PC-3 (cell line): ENCODE data around the gene CAMTA1. TPM values are rescaled to one million over a fixed set of nuclear protein-coding genes. Genes with fewer than 3 reads are reported as not detected.
A peak's percentile ranks its signal among the peaks of the same experiment; 100 is the strongest.

Experiments
- ATAC-seq: fragments of 200-7000 bp; cut with Tn5 transposase; 2 replicates; pipeline ENCODE4 v1.9.1; 2020; ENCODE audit warnings: mild to moderate bottlenecking, moderate library complexity
- BruUV-seq: library from RNA; stranded (reverse); fragments of 400-500 nt; replicated peaks from 2 replicates; lab custom pipeline; 2021; lab: Mats Ljungman, UMichigan
- CTCF ChIA-PET: fragments of 300-600 bp; sonication (Branson Sonifier 250); formaldehyde crosslinking; loops from one replicate; lab custom pipeline; 2022; ENCODE audit warnings: antibody characterized with exemption; lab: Charles Lee
- POLR2A ChIA-PET: fragments of 300-600 bp; sonication (Branson Sonifier 250); formaldehyde crosslinking; loops from one replicate; lab custom pipeline; 2022; ENCODE audit warnings: antibody characterized with exemption; ENCODE audit not compliant: unreplicated experiment; lab: Charles Lee
- DNase-seq: peaks from one replicate; pipeline ENCODE4 v3.0.0-alpha.2; 2015
- H2AFZ ChIP-seq: fragments of 300-600 bp; sonication (generic); 2 replicates; pipeline ENCODE4 v1.6.0; 2016; ENCODE audit warnings: antibody characterized with exemption, low read length
- H3F3A ChIP-seq: fragments of 300-600 bp; sonication (generic); one replicate; pipeline ENCODE4 v1.6.0; 2017; ENCODE audit warnings: antibody characterized with exemption, low read length, control low read depth, mild to moderate bottlenecking; ENCODE audit not compliant: unreplicated experiment
- H3K27ac ChIP-seq: fragments of 300-600 bp; sonication (generic); 2 replicates; pipeline ENCODE4 v1.5.1; 2016; ENCODE audit warnings: mild to moderate bottlenecking, low read length
- H3K27me3 ChIP-seq: fragments of 300-600 bp; sonication (generic); 2 replicates; pipeline ENCODE4 v1.6.1; 2016; ENCODE audit warnings: low read length, mixed read lengths
- H3K36me3 ChIP-seq: fragments of 300-600 bp; sonication (generic); 2 replicates; pipeline ENCODE4 v1.6.1; 2016; ENCODE audit warnings: low read depth, mixed run types, low read length, mixed read lengths
- H3K4me1 ChIP-seq: fragments of 300-600 bp; sonication (generic); 2 replicates; pipeline ENCODE4 v1.5.1; 2016; ENCODE audit warnings: low read length; ENCODE audit not compliant: insufficient read depth
- H3K4me2 ChIP-seq: fragments of 300-600 bp; sonication (generic); 2 replicates; pipeline ENCODE4 v1.6.0; 2016; ENCODE audit warnings: low read length
- H3K4me3 ChIP-seq: fragments of 300-600 bp; sonication (generic); 2 replicates; pipeline ENCODE4 v1.5.1; 2016; ENCODE audit warnings: mild to moderate bottlenecking, low read length, mixed read lengths
- H3K79me2 ChIP-seq: fragments of 300-600 bp; sonication (generic); 2 replicates; pipeline ENCODE4 v1.6.1; 2017; ENCODE audit warnings: low read length, mixed read lengths
- H3K9ac ChIP-seq: fragments of 300-600 bp; sonication (generic); 2 replicates; pipeline ENCODE4 v1.6.0; 2016; ENCODE audit warnings: mild to moderate bottlenecking, low read length
- H3K9me2 ChIP-seq: fragments of 300-600 bp; sonication (generic); replicated peaks from 2 replicates; pipeline ENCODE4 v1.6.1; 2016; ENCODE audit warnings: mixed run types, low read length, mixed read lengths
- H3K9me3 ChIP-seq: fragments of 300-600 bp; sonication (generic); 2 replicates; pipeline ENCODE4 v1.6.1; 2016; ENCODE audit warnings: low read length, mixed read lengths
- H4K20me1 ChIP-seq: fragments of 300-600 bp; sonication (generic); 2 replicates; pipeline ENCODE4 v1.6.1; 2016; ENCODE audit warnings: low read length, mixed read lengths
- EZH2 ChIP-seq: fragments of 300-600 bp; sonication (generic); IDR thresholded peaks from one replicate; pipeline ENCODE4 v1.6.1; 2017; ENCODE audit warnings: antibody characterized with exemption, mild to moderate bottlenecking, low read length; ENCODE audit not compliant: unreplicated experiment
- EZH2phosphoT487 ChIP-seq: fragments of 300-600 bp; sonication (generic); IDR thresholded peaks from 2 replicates; pipeline ENCODE4 v1.6.1; 2018; ENCODE audit warnings: mild to moderate bottlenecking, antibody characterized with exemption, low read length, borderline replicate concordance
- intact Hi-C: fragments of 100-400 bp; cut with micrococcal nuclease; formaldehyde crosslinking; loops from 2 replicates; pipeline ENCODE4 v1.9.0; 2023
- total RNA-seq: library from RNA; depleted of rRNA; stranded (reverse); fragments of >200 nt; gene quantifications from 2 replicates; pipeline ENCODE4 v1.2.3, GENCODE V29; 2014
- TF ChIP-seq, protein P1 (sequence below): fragments of 300-600 bp; sonication (generic); conservative IDR thresholded peaks from 2 replicates; pipeline ENCODE4 v1.5.1; 2017; ENCODE audit warnings: antibody characterized with exemption, low read depth, mild to moderate bottlenecking, low read length

CAMTA1 gene
- total RNA-seq, 1 experiment from 2014 or later: 40.8 TPM

DNA sequence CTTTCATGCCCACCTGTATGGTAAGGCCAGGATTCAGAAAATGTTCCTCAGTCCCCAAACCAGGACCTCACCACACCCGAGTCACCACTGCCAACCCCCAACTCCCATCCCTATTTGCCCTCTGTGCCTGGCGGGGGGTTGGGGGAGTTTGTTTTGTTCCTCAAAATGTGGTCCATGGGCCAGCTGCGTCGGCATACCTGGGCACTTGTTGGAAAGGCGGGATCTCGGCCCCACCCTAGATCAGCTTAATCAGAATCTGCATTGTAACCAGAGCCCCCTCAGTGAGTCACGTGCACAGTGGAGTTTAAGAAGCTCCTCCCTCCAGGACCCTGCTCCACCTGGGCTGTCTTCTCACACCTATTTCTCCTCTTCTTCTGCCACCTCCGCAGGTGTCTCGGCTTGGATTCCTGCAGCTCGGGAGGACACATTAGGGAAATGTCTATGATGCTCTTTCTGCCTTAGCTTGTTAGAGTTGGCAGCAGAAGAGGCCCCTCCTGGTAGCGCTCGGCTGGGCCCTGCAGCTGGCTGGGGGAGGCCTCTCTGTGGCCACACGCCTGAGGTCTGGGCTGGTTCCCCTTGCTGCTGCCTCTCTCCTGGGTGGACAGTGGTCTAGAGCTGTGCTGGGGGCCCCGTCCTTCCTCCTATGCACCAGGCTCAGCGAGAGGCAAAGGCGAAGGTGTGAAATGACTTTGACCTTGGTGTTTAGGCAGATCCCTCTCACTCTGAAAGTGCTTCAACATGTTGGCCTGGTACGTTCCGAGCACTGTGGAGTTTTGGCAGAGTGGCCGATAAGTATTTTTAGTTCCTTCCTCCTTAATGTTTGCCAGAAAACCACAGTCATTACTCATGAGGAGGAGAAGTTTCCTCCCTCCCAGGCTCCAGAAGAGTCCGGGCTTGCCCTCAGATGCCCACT is 41.8 kb upstream of the CAMTA1 start:
- TF ChIP-seq EZH2phosphoT487 (no peak), EZH2 (no peak)
- TF ChIP-seq, protein P1, sequence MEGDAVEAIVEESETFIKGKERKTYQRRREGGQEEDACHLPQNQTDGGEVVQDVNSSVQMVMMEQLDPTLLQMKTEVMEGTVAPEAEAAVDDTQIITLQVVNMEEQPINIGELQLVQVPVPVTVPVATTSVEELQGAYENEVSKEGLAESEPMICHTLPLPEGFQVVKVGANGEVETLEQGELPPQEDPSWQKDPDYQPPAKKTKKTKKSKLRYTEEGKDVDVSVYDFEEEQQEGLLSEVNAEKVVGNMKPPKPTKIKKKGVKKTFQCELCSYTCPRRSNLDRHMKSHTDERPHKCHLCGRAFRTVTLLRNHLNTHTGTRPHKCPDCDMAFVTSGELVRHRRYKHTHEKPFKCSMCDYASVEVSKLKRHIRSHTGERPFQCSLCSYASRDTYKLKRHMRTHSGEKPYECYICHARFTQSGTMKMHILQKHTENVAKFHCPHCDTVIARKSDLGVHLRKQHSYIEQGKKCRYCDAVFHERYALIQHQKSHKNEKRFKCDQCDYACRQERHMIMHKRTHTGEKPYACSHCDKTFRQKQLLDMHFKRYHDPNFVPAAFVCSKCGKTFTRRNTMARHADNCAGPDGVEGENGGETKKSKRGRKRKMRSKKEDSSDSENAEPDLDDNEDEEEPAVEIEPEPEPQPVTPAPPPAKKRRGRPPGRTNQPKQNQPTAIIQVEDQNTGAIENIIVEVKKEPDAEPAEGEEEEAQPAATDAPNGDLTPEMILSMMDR: no peak
- Histone ChIP-seq H3K9me2 (no peaks in the 10 kb centered on the region), H3K4me3 (no peak overlapping the region), H4K20me1 (no peaks in the 10 kb centered on the region), H3F3A (no peaks in the 10 kb centered on the region), H3K36me3 (no peaks in the 10 kb centered on the region), H3K27me3 (peaks cover 21% of the 10 kb centered on the region), H3K9me3 (no peaks in the 10 kb centered on the region), H3K9ac (no peak overlapping the region), H3K27ac (peak overlapping the region; percentile 53), H3K79me2 (no peaks in the 10 kb centered on the region), H2AFZ (peak overlapping the region; percentile 71), H3K4me2 (peak overlapping the region; percentile 64), H3K4me1 (peaks cover 13% of the 10 kb centered on the region)
- intact Hi-C loops: no loop called here
- ChIA-PET POLR2A (interaction anchor here (0.6 kb wide), 1 partner anchor 41 kb away, joined by 3 read pairs; no protein-coding TSS in a partner anchor), CTCF (no interaction called here)
- DNase-seq (peak; percentile 90), ATAC-seq (peak; percentile 99)
- no TSS peak for BruUV-seq

- no TSS peak for BruUV-seq
- ChIA-PET POLR2A (no interaction called here), CTCF (no interaction called here)
- no peak overlapping the region for H3K27ac ChIP-seq
- TF ChIP-seq, protein P1: no peak
- TF ChIP-seq EZH2phosphoT487 (no peak), EZH2 (no peak)
- no peak overlapping the region for H3K4me3 ChIP-seq
- H3K27me3 ChIP-seq: peaks cover 38% of the 10 kb centered on the region
- intact Hi-C loops: no loop called here
- no peaks in the 10 kb centered on the region for H4K20me1 ChIP-seq
- H3K36me3 ChIP-seq: no peaks in the 10 kb centered on the region
- no peaks in the 10 kb centered on the region for H3K79me2 ChIP-seq
- H3F3A ChIP-seq: no peaks in the 10 kb centered on the region
- no peak overlapping the region for H2AFZ ChIP-seq
- H3K9ac ChIP-seq: no peak overlapping the region
- ATAC-seq: no peak
- no peak overlapping the region for H3K4me2 ChIP-seq
- no peaks in the 10 kb centered on the region for H3K9me3 ChIP-seq
- DNase-seq: no peak
- no peaks in the 10 kb centered on the region for H3K9me2 ChIP-seq
- H3K4me1 ChIP-seq: peaks cover 13% of the 10 kb centered on the region
Measured at GRCh38 chr1:6745073-6745472, 40.2 kb upstream of the CAMTA1 start.

GRCh38 chr1:6747674-6748073 is 37.6 kb upstream of the CAMTA1 start:
- Histone ChIP-seq H4K20me1 (no peaks in the 10 kb centered on the region), H3K27ac (no peak overlapping the region), H3K27me3 (peaks cover 48% of the 10 kb centered on the region), H3K36me3 (no peaks in the 10 kb centered on the region), H3K79me2 (no peaks in the 10 kb centered on the region), H3K4me3 (no peak overlapping the region), H3K9me3 (no peaks in the 10 kb centered on the region), H3K4me2 (no peak overlapping the region), H2AFZ (no peak overlapping the region), H3K4me1 (peaks cover 13% of the 10 kb centered on the region), H3F3A (no peaks in the 10 kb centered on the region), H3K9me2 (no peaks in the 10 kb centered on the region), H3K9ac (no peak overlapping the region)
- TF ChIP-seq, protein P1: no peak
- TF ChIP-seq EZH2: no peak
- intact Hi-C loops: no loop called here
- ChIA-PET CTCF (no interaction called here), POLR2A (no interaction called here)
- ATAC-seq: no peak
- BruUV-seq: no TSS peak
- no peak for DNase-seq
